SK-N-SH (cell line): ENCODE results near the gene CDC123. TPM values are rescaled to one million over a fixed set of nuclear protein-coding genes. Genes with fewer than 3 reads are reported as not detected.

Experiments used
- CTCF ChIA-PET: fragments of 300-600, 350-600 bp; formaldehyde crosslinking; extraction: SDS; loops from one replicate; lab custom pipeline; 2021; lab: Yijun Ruan, JAX
- POLR2A ChIA-PET: fragments of 350-600 bp; sonication (Branson Sonifier 250); formaldehyde crosslinking; extraction: SDS; loops from one replicate; lab custom pipeline; 2020; ENCODE audit warnings: antibody characterized with exemption, inconsistent platforms; lab: Yijun Ruan, JAX
- DNase-seq: peaks from one replicate; pipeline ENCODE4 v3.0.0; 2012
- H2AFZ ChIP-seq: fragments of 200-600 bp; sonication (generic); 2 replicates; pipeline ENCODE4 v1.8.1; 2016; ENCODE audit warnings: antibody characterized with exemption, mild to moderate bottlenecking, low read depth
- H3F3A ChIP-seq: fragments of 200-600 bp; sonication (generic); replicated peaks from 2 replicates; pipeline ENCODE3; 2016; ENCODE audit warnings: antibody characterized with exemption, mild to moderate bottlenecking; ENCODE audit not compliant: insufficient read depth
- H3K27ac ChIP-seq, 2 experiments: fragments of 200-500 bp in 1 of 2; fragments of 200-600 bp in 1 of 2; sonication (Bioruptor generic) in 1 of 2; sonication (generic), shearing (Covaris generic) in 1 of 2; 2 replicates each; pipeline versions ENCODE4 v1.5.1 to v1.6.1; 2014 to 2016; ENCODE audit warnings: low read depth in 2 of 2, inconsistent platforms in 1 of 2, low read length in 1 of 2, mild to moderate bottlenecking in 1 of 2, mixed read lengths in 1 of 2
- H3K27me3 ChIP-seq: fragments of 200-600 bp; sonication (generic), shearing (Covaris generic); 2 replicates; pipeline ENCODE4 v1.6.1; 2016; ENCODE audit warnings: mixed run types; ENCODE audit not compliant: insufficient read depth
- H3K36me3 ChIP-seq, 2 experiments: fragments of 200-500 bp in 1 of 2; fragments of 200-600 bp in 1 of 2; sonication (Bioruptor generic) in 1 of 2; sonication (generic) in 1 of 2; replicated peaks in 1 of 2; 2 replicates each; pipeline versions ENCODE3 to v1.5.1; 2014 to 2016; ENCODE audit warnings: low read length in 1 of 2, mild to moderate bottlenecking in 1 of 2; ENCODE audit not compliant: insufficient read depth in 2 of 2, control insufficient read depth in 1 of 2
- H3K4me1 ChIP-seq, 2 experiments: fragments of 200-500 bp in 1 of 2; fragments of 200-600 bp in 1 of 2; sonication (Bioruptor generic) in 1 of 2; sonication (generic), shearing (Covaris generic) in 1 of 2; 2 replicates each; pipeline versions ENCODE4 v1.5.1 to v1.6.1; 2014 to 2016; ENCODE audit warnings: low read depth in 1 of 2, low read length in 1 of 2, mixed run types in 1 of 2; ENCODE audit not compliant: insufficient read depth in 2 of 2, control insufficient read depth in 1 of 2
- H3K4me2 ChIP-seq: fragments of 200-600 bp; sonication (generic), shearing (Covaris generic); 2 replicates; pipeline ENCODE4 v1.6.1; 2017; ENCODE audit warnings: mixed run types
- H3K4me3 ChIP-seq, 2 experiments: fragments of 200-500 bp in 1 of 2; fragments of 200-600 bp in 1 of 2; sonication (Bioruptor generic) in 1 of 2; sonication (generic), shearing (Covaris generic) in 1 of 2; 2 replicates each; pipeline versions ENCODE4 v1.5.1 to v1.8.1; 2014 to 2016; ENCODE audit warnings: low read depth in 2 of 2, inconsistent platforms in 1 of 2, low read length in 1 of 2, mild to moderate bottlenecking in 1 of 2, mixed read lengths in 1 of 2, moderate library complexity in 1 of 2
- H3K79me2 ChIP-seq: fragments of 200-600 bp; sonication (generic); 2 replicates; pipeline ENCODE4 v1.8.1; 2017; ENCODE audit warnings: mild to moderate bottlenecking; ENCODE audit not compliant: insufficient read depth
- H3K9ac ChIP-seq: fragments of 200-600 bp; sonication (generic); 2 replicates; pipeline ENCODE4 v1.6.1; 2017; ENCODE audit warnings: mixed run types
- H3K9me2 ChIP-seq: fragments of 200-600 bp; sonication (generic); 2 replicates; pipeline ENCODE4 v1.6.1; 2017; ENCODE audit warnings: mixed run types
- H3K9me3 ChIP-seq: fragments of 200-600 bp; sonication (generic); 2 replicates; pipeline ENCODE4 v1.6.1; 2017; ENCODE audit warnings: mixed run types, mild to moderate bottlenecking, moderate library complexity
- H4K20me1 ChIP-seq: fragments of 200-600 bp; sonication (generic); 2 replicates; pipeline ENCODE4 v1.6.1; 2017; ENCODE audit warnings: mild to moderate bottlenecking, mixed run types; ENCODE audit not compliant: insufficient read depth
- ELF1 ChIP-seq: IDR thresholded peaks from 2 replicates; pipeline ENCODE4 v1.4.0; 2012
- EZH2phosphoT487 ChIP-seq: fragments of 200-600 bp; sonication (generic); IDR thresholded peaks from 2 replicates; pipeline ENCODE4 v1.6.1; 2017; ENCODE audit warnings: low read depth, mixed run types, mild to moderate bottlenecking, antibody characterized with exemption, moderate library complexity, borderline replicate concordance
- FOSL2 ChIP-seq: IDR thresholded peaks from 2 replicates; pipeline ENCODE4 v1.4.0; 2012; ENCODE audit warnings: low read depth, mild to moderate bottlenecking, moderate library complexity, borderline replicate concordance
- FOXM1 ChIP-seq: IDR thresholded peaks from 2 replicates; pipeline ENCODE4 v1.4.0; 2012; ENCODE audit warnings: low read depth, mild to moderate bottlenecking
- GABPA ChIP-seq: IDR thresholded peaks from 2 replicates; pipeline ENCODE4 v1.4.0; 2012; ENCODE audit warnings: low read depth, mild to moderate bottlenecking
- MAX ChIP-seq: IDR thresholded peaks from 2 replicates; pipeline ENCODE4 v1.4.0; 2012; ENCODE audit warnings: low read depth
- MXI1 ChIP-seq: IDR thresholded peaks from 2 replicates; pipeline ENCODE4 v1.6.1; 2012; ENCODE audit warnings: mild to moderate bottlenecking, low read depth, low read length, improper control_type of control experiment
- NRF1 ChIP-seq: IDR thresholded peaks from 2 replicates; pipeline ENCODE4 v1.6.1; 2012; ENCODE audit warnings: low read depth, mild to moderate bottlenecking, low read length
- POLR2AphosphoS5 ChIP-seq: IDR thresholded peaks from 2 replicates; pipeline ENCODE4 v1.6.1; 2012; ENCODE audit warnings: low read depth, low read length
- RAD21 ChIP-seq: IDR thresholded peaks from 2 replicates; pipeline ENCODE4 v1.6.1; 2012; ENCODE audit warnings: mild to moderate bottlenecking, low read length
- RCOR1 ChIP-seq: fragments of 150-350 bp; IDR thresholded peaks from 2 replicates; pipeline ENCODE4 v1.6.1; 2017; ENCODE audit warnings: antibody characterized with exemption, low read length
- REST ChIP-seq: IDR thresholded peaks from 2 replicates; pipeline ENCODE4 v1.6.1; 2012; ENCODE audit warnings: mild to moderate bottlenecking, low read depth, low read length, moderate library complexity
- RFX5 ChIP-seq: IDR thresholded peaks from 2 replicates; pipeline ENCODE4 v1.6.1; 2012; ENCODE audit warnings: mild to moderate bottlenecking, improper control_type of control experiment, low read length
- RXRA ChIP-seq: IDR thresholded peaks from 2 replicates; pipeline ENCODE4 v1.4.0; 2012; ENCODE audit warnings: low read depth, mild to moderate bottlenecking, borderline replicate concordance
- TAF1 ChIP-seq: IDR thresholded peaks from 2 replicates; pipeline ENCODE4 v1.6.1; 2012; ENCODE audit warnings: low read depth, mild to moderate bottlenecking, low read length, moderate library complexity, borderline replicate concordance
- TCF12 ChIP-seq: IDR thresholded peaks from 2 replicates; pipeline ENCODE4 v1.4.0; 2012
- TEAD4 ChIP-seq: IDR thresholded peaks from 2 replicates; pipeline ENCODE4 v1.4.0; 2012; ENCODE audit warnings: mild to moderate bottlenecking, borderline replicate concordance; ENCODE audit not compliant: insufficient read depth
- ZBTB33 ChIP-seq: IDR thresholded peaks from 2 replicates; pipeline ENCODE4 v1.4.0; 2012; ENCODE audit warnings: low read depth, borderline replicate concordance
- WGBS: methylation state at CpG from one replicate; pipeline ENCODE4 v1.1.6; 2017; ENCODE audit warnings: low lambda C conversion rate; 5-methylcytosine and 5-hydroxymethylcytosine counted together
- polyA plus RNA-seq, 3 experiments: library from polyadenylated mRNA; depleted of rRNA; stranded (reverse); fragments of >200 nt; gene quantifications; 2 replicates each; pipeline ENCODE4 v1.2.3, GENCODE V29; 2012
- TF ChIP-seq, protein P1 (sequence below): fragments of 200-600 bp; sonication (generic); IDR thresholded peaks from 2 replicates; pipeline ENCODE4 v1.6.1; 2017; ENCODE audit warnings: antibody characterized with exemption, mild to moderate bottlenecking, moderate library complexity
- TF ChIP-seq, protein P2 (sequence below): fragments of 150-350 bp; IDR thresholded peaks from 2 replicates; pipeline ENCODE4 v1.6.1; 2017; ENCODE audit warnings: antibody characterized with exemption, low read length, low read depth, borderline replicate concordance

CDC123 gene
- polyA plus RNA-seq, 1 of the 3 experiments (the other 2 are of a cell fraction), result 139 TPM

DNA sequence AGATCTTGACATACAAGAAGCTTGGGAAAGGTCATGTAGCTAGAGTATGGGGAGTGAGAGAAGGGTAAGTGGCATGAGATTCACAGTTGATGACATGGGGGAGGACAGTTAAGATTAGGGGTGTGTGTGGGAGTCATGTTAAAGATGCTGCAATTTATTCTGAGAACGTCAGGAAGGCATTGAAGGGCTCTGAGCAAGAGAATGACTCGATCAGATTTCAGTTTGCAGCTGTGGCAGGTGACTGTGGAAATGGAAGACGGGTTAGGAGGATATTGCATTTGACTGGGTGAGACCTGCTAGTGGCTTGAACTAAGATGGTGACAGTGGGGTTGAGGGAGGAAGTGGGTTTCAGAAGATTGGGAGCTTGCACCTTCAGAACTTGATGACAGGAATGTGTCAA, 5.6 kb downstream of the CDC123 start:
- Histone ChIP-seq H3K36me3 (peaks cover 51 to 56% of the 10 kb centered on the region in 2 experiments), H2AFZ (no peak overlapping the region), H4K20me1 (peaks cover 37% of the 10 kb centered on the region; the same call in 1 of the 2 replicates), H3K27ac (no peak overlapping the region), H3K4me1 (peaks cover 0 to 7% of the 10 kb centered on the region in 2 experiments; a peak in 3 of 4 replicates)
- WGBS, result 77% methylated on average over 3 of the region's 3 CpGs
- TF ChIP-seq, protein P1, sequence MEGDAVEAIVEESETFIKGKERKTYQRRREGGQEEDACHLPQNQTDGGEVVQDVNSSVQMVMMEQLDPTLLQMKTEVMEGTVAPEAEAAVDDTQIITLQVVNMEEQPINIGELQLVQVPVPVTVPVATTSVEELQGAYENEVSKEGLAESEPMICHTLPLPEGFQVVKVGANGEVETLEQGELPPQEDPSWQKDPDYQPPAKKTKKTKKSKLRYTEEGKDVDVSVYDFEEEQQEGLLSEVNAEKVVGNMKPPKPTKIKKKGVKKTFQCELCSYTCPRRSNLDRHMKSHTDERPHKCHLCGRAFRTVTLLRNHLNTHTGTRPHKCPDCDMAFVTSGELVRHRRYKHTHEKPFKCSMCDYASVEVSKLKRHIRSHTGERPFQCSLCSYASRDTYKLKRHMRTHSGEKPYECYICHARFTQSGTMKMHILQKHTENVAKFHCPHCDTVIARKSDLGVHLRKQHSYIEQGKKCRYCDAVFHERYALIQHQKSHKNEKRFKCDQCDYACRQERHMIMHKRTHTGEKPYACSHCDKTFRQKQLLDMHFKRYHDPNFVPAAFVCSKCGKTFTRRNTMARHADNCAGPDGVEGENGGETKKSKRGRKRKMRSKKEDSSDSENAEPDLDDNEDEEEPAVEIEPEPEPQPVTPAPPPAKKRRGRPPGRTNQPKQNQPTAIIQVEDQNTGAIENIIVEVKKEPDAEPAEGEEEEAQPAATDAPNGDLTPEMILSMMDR, result no peak
- TF ChIP-seq, protein P2, sequence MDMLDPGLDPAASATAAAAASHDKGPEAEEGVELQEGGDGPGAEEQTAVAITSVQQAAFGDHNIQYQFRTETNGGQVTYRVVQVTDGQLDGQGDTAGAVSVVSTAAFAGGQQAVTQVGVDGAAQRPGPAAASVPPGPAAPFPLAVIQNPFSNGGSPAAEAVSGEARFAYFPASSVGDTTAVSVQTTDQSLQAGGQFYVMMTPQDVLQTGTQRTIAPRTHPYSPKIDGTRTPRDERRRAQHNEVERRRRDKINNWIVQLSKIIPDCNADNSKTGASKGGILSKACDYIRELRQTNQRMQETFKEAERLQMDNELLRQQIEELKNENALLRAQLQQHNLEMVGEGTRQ, result no peak
- TF ChIP-seq ELF1, result no peak
- TF ChIP-seq TCF12, result no peak
- TF ChIP-seq, all 33 proteins: peak for 0
- Histone ChIP-seq H3K9ac (no peak overlapping the region), H3K9me3 (no peaks in the 10 kb centered on the region), H3K4me2 (no peak overlapping the region), H3K4me3 (no peak overlapping the region), H3K79me2 (peaks cover 100% of the 10 kb centered on the region), H3K27me3 (no peaks in the 10 kb centered on the region), H3F3A (no peaks in the 10 kb centered on the region), H3K9me2 (no peaks in the 10 kb centered on the region)
- no peak for DNase-seq
- ChIA-PET CTCF (interaction anchor here (0.8 to 9.1 kb wide), 2 partner anchors 14 to 700 kb away, joined by 3 to 78 read pairs; no protein-coding TSS in a partner anchor), POLR2A (no interaction called here)

GRCh38 chr10:12202226-12202625, 6.2 kb downstream of the CDC123 start:
- TF ChIP-seq GABPA (no peak), MXI1 (no peak), EZH2phosphoT487 (no peak), FOXM1 (no peak), MAX (no peak), POLR2AphosphoS5 (no peak), TAF1 (no peak), RAD21 (no peak), RXRA (no peak), FOSL2 (no peak), REST (no peak), TEAD4 (no peak), RCOR1 (no peak), RFX5 (no peak), NRF1 (no peak), ZBTB33 (no peak)
- H3F3A ChIP-seq, result no peaks in the 10 kb centered on the region
- H3K36me3 ChIP-seq, result peaks cover 54 to 56% of the 10 kb centered on the region in 2 experiments
- H4K20me1 ChIP-seq, result peaks cover 37% of the 10 kb centered on the region; the same call in 1 of the 2 replicates
- peaks cover 98% of the 10 kb centered on the region for H3K79me2 ChIP-seq
- H3K9me3 ChIP-seq, result no peaks in the 10 kb centered on the region
- H3K27ac ChIP-seq, result no peak overlapping the region
- POLR2A ChIA-PET, result no interaction called here
- 89% methylated on average over 5 of the region's 5 CpGs for WGBS
- H2AFZ ChIP-seq, result no peak overlapping the region
- no peak overlapping the region for H3K9ac ChIP-seq
- no peak overlapping the region for H3K4me3 ChIP-seq
- no peak overlapping the region for H3K4me2 ChIP-seq
- no peak for DNase-seq
- no peaks in the 10 kb centered on the region for H3K27me3 ChIP-seq
- CTCF ChIA-PET, result interaction anchor here (0.8 to 9.1 kb wide), 2 partner anchors 13 to 699 kb away, joined by 3 to 78 read pairs; no protein-coding TSS in a partner anchor
- peaks cover 0 to 7% of the 10 kb centered on the region in 2 experiments; a peak in 3 of 4 replicates for H3K4me1 ChIP-seq
- H3K9me2 ChIP-seq, result no peaks in the 10 kb centered on the region
